GM12891 (cell line): ENCODE results near the gene LTBP2.

Experiments
- DNase-seq: peaks from one replicate; pipeline ENCODE4 v3.0.0; 2011; ENCODE audit warnings: low spot score; ENCODE audit not compliant: insufficient read length
- FAIRE-seq: peaks from 2 replicates; lab custom pipeline; 2011; peaks lifted over from hg19 to GRCh38; lab: Jason Lieb, UNC
- PAX5 ChIP-seq: IDR thresholded peaks from 2 replicates; pipeline ENCODE4 v1.6.1; 2011; ENCODE audit warnings: low read length, moderate library complexity, mild to moderate bottlenecking; ENCODE audit not compliant: insufficient read depth, severe bottlenecking
- POLR2A ChIP-seq: IDR thresholded peaks from 2 replicates; pipeline ENCODE4 v1.6.1; 2011; ENCODE audit warnings: low read depth, low read length, control low read depth
- POLR2AphosphoS5 ChIP-seq: IDR thresholded peaks from 2 replicates; pipeline ENCODE4 v1.6.1; 2011; ENCODE audit warnings: low read depth, low read length, control low read depth
- POU2F2 ChIP-seq: IDR thresholded peaks from 2 replicates; pipeline ENCODE4 v1.6.1; 2011; ENCODE audit warnings: low read depth, mild to moderate bottlenecking, control low read depth, low read length, moderate library complexity
- SPI1 ChIP-seq: IDR thresholded peaks from 2 replicates; pipeline ENCODE4 v1.6.1; 2011; ENCODE audit warnings: low read depth, low read length, control low read depth
- TAF1 ChIP-seq: IDR thresholded peaks from 2 replicates; pipeline ENCODE4 v1.6.1; 2011; ENCODE audit warnings: low read depth, low read length, control low read depth

Gene LTBP2

DNA sequence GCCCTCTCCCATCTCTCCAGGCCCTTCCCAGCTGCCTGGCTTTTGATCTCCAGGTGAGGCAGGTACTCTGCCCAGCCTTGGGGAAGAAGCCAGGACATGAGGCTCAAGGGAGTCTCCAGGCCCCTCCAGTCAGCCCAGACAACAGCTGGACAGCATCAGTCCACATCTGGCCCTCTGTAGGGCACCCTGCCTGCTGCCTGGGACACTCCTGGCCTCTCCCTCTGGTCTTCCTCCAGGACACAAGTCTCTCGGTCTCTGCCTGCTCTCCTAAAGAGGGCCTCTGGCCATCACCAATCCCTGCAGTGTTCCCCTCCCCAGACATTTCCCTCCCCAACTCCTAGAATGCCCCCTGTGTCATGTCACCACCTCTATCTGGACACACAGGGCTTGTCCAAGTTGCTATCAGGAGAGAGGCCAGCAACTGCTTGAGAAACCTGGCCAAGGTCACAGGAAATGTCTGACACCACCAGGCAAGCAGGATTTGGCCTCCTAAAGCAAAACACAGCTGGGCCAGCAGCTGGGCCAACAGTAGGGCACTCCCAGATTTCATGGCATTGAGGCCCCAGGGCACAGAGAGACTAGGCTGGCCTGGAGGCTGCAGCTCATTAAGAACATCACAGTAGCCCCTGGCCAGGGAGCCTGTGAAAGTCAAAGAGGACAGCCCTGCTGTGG, 29.0 kb downstream of the LTBP2 start:
- DNase-seq (no peak), FAIRE-seq (no peak)
- TF ChIP-seq SPI1: no peak
- no peak for TF ChIP-seq POLR2A
- no peak for TF ChIP-seq PAX5
- no peak for TF ChIP-seq POLR2AphosphoS5
- no peak for TF ChIP-seq TAF1
- no peak for TF ChIP-seq POU2F2

DNA sequence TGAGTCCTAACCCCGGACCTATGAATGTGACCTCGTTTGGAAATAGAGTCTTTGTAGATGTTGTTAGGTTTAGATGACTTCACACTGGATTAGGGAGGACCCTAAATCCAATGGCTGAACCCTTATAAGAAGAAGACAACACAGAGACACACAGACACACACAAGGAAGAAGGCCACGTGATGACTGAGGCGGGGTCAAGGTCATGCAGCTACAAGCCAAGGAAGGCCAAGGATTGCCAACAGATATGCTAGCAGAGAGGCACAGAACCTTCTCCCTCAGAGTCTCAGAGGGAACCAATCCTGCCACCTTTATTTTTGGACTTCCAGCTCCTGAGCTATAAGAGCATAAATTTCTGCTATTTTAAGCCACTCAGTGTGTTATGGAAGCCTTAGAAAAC, 31.8 kb downstream of the LTBP2 start:
- DNase-seq (no peak), FAIRE-seq (no peak)
- no peak for TF ChIP-seq PAX5
- no peak for TF ChIP-seq TAF1

- DNase-seq (no peak), FAIRE-seq (peak; percentile 13)
- TF ChIP-seq PAX5 (no peak), POU2F2 (no peak), TAF1 (no peak), POLR2A (no peak), POLR2AphosphoS5 (no peak), SPI1 (no peak)
Measured at GRCh38 chr14:74579447-74580274, 32.4 kb downstream of the LTBP2 start.

DNA sequence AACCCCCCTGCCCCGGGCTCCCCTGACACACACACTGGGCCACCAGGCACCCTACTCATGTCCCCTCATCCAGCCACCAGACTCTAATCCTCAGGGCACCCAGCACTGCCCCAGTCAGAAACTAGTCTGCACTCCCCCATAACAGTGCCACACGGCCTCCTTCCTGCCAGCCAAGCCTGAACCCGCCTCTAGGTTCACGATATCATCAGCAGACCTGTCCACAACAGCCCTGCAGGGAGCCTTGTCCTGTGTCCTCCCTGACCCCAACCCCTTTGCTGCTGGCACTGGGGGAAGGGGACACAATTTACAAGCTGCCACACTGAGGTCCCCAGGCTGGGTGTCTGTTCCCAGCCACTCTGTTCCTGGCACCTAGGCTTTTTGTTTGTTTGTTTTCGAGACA, 33.6 kb downstream of the LTBP2 start:
- DNase-seq (no peak), FAIRE-seq (no peak)
- TF ChIP-seq TAF1: no peak
- TF ChIP-seq PAX5: no peak
- TF ChIP-seq SPI1: no peak
- TF ChIP-seq POLR2AphosphoS5: no peak
- no peak for TF ChIP-seq POLR2A
- TF ChIP-seq POU2F2: no peak

GRCh38 chr14:74577948-74578275, 34.1 kb downstream of the LTBP2 start:
- no peak for FAIRE-seq
- no peak for DNase-seq
- TF ChIP-seq TAF1 (no peak), POLR2A (no peak), POU2F2 (no peak), POLR2AphosphoS5 (no peak), PAX5 (no peak), SPI1 (no peak)

GRCh38 chr14:74577247-74577947, 34.6 kb downstream of the LTBP2 start:
- no peak for TF ChIP-seq TAF1
- FAIRE-seq (no peak), DNase-seq (no peak)

DNA sequence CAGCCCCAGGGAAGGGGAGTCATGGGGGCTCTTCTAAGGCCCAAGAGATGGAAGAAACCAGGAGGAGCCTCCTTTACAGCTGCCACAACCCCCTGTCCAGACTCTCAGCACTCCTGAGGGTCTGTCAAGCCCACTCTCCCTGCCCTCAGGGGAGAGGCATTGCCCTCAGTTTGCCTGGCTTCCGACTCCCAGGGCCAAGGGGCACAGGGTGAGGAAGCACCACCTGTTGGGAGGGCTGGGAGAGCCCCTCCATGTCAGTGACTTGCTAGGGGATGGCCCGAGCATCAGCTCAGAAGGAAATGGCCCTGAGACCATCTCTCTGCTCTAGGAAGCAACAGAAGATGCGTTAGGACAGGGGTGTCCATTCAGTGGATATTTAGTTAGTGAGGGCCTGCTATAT, 36.1 kb downstream of the LTBP2 start:
- TF ChIP-seq POLR2A (no peak), TAF1 (no peak), SPI1 (no peak), POU2F2 (no peak), POLR2AphosphoS5 (no peak), PAX5 (no peak)
- no peak for FAIRE-seq

GRCh38 chr14:74575507-74575906, 36.5 kb downstream of the LTBP2 start:
- no peak for DNase-seq
- TF ChIP-seq POLR2AphosphoS5: no peak
- no peak for TF ChIP-seq POLR2A
- TF ChIP-seq POU2F2: no peak
- TF ChIP-seq TAF1: no peak
- TF ChIP-seq SPI1: no peak
- TF ChIP-seq PAX5: no peak
- no peak for FAIRE-seq

More for the DNA sequence above, 36.1 kb downstream of the LTBP2 start:
- DNase-seq: no peak

GRCh38 chr14:74574706-74575105, 37.3 kb downstream of the LTBP2 start:
- FAIRE-seq (no peak), DNase-seq (no peak)
- no peak for TF ChIP-seq POLR2AphosphoS5
- TF ChIP-seq TAF1: no peak
- no peak for TF ChIP-seq PAX5
- TF ChIP-seq POLR2A: no peak
- TF ChIP-seq POU2F2: no peak
- TF ChIP-seq SPI1: no peak

GRCh38 chr14:74574090-74574433, 38.0 kb downstream of the LTBP2 start:
- FAIRE-seq (no peak), DNase-seq (no peak)
- no peak for TF ChIP-seq POLR2A
- no peak for TF ChIP-seq POU2F2
- TF ChIP-seq TAF1: no peak
- no peak for TF ChIP-seq POLR2AphosphoS5
- no peak for TF ChIP-seq PAX5
- no peak for TF ChIP-seq SPI1
